DOHH2 (cell line): ENCODE results near the gene CDKAL1.

Experiments
- EZH2phosphoT487 ChIP-seq: fragments of 200-600 bp; sonication (generic); IDR thresholded peaks from 2 replicates; pipeline ENCODE4 v1.6.1; 2017; ENCODE audit warnings: borderline replicate concordance, mild to moderate bottlenecking, antibody characterized with exemption, low read length, moderate library complexity, mixed read lengths
- TF ChIP-seq, protein P1 (sequence below): fragments of 200-600 bp; sonication (generic); IDR thresholded peaks from one replicate; pipeline ENCODE4 v1.5.1; 2014; ENCODE audit warnings: antibody characterized with exemption, mild to moderate bottlenecking, low read depth, low read length; ENCODE audit not compliant: poor library complexity, severe bottlenecking

DNA sequence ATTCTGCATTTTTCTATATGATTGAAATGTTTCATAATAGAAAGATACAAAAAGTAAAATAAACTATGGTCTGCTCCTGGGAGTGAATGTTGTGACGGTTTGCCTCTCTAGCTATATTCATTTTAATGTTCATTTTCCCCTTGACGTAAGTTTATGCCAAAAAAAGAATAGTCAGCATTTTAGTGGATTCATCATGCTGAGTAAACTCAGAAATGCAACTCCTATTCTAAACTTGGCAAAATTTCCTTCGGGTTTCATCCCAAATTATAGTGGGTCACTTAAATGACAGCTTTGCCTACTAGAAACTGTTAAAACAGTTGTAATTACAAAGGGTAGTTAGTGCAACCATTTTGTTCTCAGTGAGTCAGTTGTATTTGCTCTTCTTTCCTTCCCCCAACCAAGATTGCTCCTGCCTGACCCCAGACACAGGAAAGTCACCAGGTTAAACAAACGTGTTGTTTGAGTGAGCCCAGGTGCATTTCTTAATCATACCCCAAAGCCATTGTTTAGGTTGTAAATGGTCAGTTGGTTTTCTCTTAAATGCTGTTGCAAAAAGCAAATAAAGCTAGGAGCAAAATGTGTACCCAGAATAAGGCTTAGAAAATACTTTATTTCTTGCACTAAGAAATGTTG lies 577.0 kb downstream of the CDKAL1 start:
- TF ChIP-seq, protein P1, sequence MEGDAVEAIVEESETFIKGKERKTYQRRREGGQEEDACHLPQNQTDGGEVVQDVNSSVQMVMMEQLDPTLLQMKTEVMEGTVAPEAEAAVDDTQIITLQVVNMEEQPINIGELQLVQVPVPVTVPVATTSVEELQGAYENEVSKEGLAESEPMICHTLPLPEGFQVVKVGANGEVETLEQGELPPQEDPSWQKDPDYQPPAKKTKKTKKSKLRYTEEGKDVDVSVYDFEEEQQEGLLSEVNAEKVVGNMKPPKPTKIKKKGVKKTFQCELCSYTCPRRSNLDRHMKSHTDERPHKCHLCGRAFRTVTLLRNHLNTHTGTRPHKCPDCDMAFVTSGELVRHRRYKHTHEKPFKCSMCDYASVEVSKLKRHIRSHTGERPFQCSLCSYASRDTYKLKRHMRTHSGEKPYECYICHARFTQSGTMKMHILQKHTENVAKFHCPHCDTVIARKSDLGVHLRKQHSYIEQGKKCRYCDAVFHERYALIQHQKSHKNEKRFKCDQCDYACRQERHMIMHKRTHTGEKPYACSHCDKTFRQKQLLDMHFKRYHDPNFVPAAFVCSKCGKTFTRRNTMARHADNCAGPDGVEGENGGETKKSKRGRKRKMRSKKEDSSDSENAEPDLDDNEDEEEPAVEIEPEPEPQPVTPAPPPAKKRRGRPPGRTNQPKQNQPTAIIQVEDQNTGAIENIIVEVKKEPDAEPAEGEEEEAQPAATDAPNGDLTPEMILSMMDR, result no peak
- TF ChIP-seq EZH2phosphoT487, result no peak
